K562 (cell line): ENCODE measurements around the gene FITM1. TPM values are rescaled to one million over a fixed set of nuclear protein-coding genes. Genes with fewer than 3 reads are reported as not detected.
A peak's percentile ranks its signal among the peaks of the same experiment; 100 is the strongest.

Experiments
- BRF1 ChIP-seq: IDR thresholded peaks from 3 replicates; pipeline ENCODE4 v1.6.1; 2011; ENCODE audit warnings: borderline replicate concordance, mild to moderate bottlenecking; ENCODE audit not compliant: insufficient read length; ENCODE audit errors: extremely low read depth
- CBX8 ChIP-seq: fragments of 200-600 bp; sonication (generic); IDR thresholded peaks from 2 replicates; pipeline ENCODE4 v1.6.1; 2012; ENCODE audit warnings: borderline replicate concordance, mixed run types, low read depth, mild to moderate bottlenecking, moderate library complexity, mixed read lengths, low read length, control low read depth, inconsistent platforms; ENCODE audit not compliant: poor library complexity, severe bottlenecking; ENCODE audit errors: extremely low read depth
- CHD4 ChIP-seq: fragments of 200-600 bp; sonication (generic); IDR thresholded peaks from 3 replicates; pipeline ENCODE4 v1.6.1; 2012; ENCODE audit warnings: low read depth, mild to moderate bottlenecking, mixed read lengths, low read length, inconsistent platforms; ENCODE audit not compliant: insufficient read depth, insufficient replicate concordance, poor library complexity, severe bottlenecking
- CTCFL ChIP-seq: IDR thresholded peaks from 2 replicates; pipeline ENCODE4 v1.6.1; 2011; ENCODE audit warnings: borderline replicate concordance, low read depth, mild to moderate bottlenecking, moderate library complexity, low read length; ENCODE audit not compliant: insufficient read depth, poor library complexity, severe bottlenecking
- ESRRA ChIP-seq: fragments of 450-650 bp; IDR thresholded peaks from 2 replicates; pipeline ENCODE4 v1.6.1; 2014; ENCODE audit warnings: low read depth, mild to moderate bottlenecking, moderate library complexity, borderline replicate concordance
- GABPA ChIP-seq: fragments of 200-800 bp; sonication (Bioruptor generic); conservative IDR thresholded peaks from 2 replicates; pipeline ENCODE4 v1.6.1; 2016; ENCODE audit warnings: low read depth, missing genetic modification characterization, missing compliant biosample characterization
- HNRNPLL ChIP-seq: fragments of 200-400 bp; formaldehyde crosslinking; IDR thresholded peaks from 2 replicates; pipeline ENCODE4 v1.6.1; 2017; ENCODE audit warnings: low read length, low read depth, mild to moderate bottlenecking; ENCODE audit not compliant: poor library complexity, severe bottlenecking
- HOXB6 ChIP-seq: fragments of 250-450 bp; sonication (Bioruptor Pico); IDR thresholded peaks from 2 replicates; pipeline ENCODE4 v1.5.1; 2022; ENCODE audit warnings: mild to moderate bottlenecking, borderline replicate concordance
- JUND ChIP-seq, 2 experiments: IDR thresholded peaks; 2 replicates in 1 of 2; 3 replicates in 1 of 2; pipeline ENCODE4 v1.6.1; 2011; ENCODE audit warnings: borderline replicate concordance in 2 of 2, low read depth in 2 of 2, low read length in 2 of 2, improper control_type of control experiment in 1 of 2, missing biosample characterization in 1 of 2, missing genetic modification characterization in 1 of 2, missing genetic modification reagents in 1 of 2
- KLF6 ChIP-seq: fragments of 250-450 bp; sonication (Bioruptor Pico); IDR thresholded peaks from 2 replicates; pipeline ENCODE4 v1.4.0; 2020; ENCODE audit warnings: mild to moderate bottlenecking, moderate library complexity, borderline replicate concordance
- MYBL2 ChIP-seq, 2 experiments: fragments of 450-650 bp in 1 of 2; sonication (generic) in 1 of 2; formaldehyde crosslinking in 1 of 2; IDR thresholded peaks; 2 replicates each; pipeline versions ENCODE4 v1.6.1 to v1.8.1; 2017 to 2022; ENCODE audit warnings: borderline replicate concordance in 1 of 2, inconsistent platforms in 1 of 2, low read depth in 1 of 2, mild to moderate bottlenecking in 1 of 2, missing genetic modification reagents in 1 of 2, moderate library complexity in 1 of 2
- NONO ChIP-seq, 2 experiments: fragments of 200-400 bp in 1 of 2; fragments of 450-650 bp in 1 of 2; formaldehyde crosslinking in 1 of 2; IDR thresholded peaks; 2 replicates each; pipeline ENCODE4 v1.6.1; 2017; ENCODE audit warnings: low read depth in 2 of 2, mild to moderate bottlenecking in 2 of 2, moderate library complexity in 2 of 2, low read length in 1 of 2
- RCOR1 ChIP-seq, 2 experiments: IDR thresholded peaks; 2 replicates each; pipeline ENCODE4 v1.6.1; 2012; ENCODE audit warnings: low read depth in 2 of 2, low read length in 2 of 2, borderline replicate concordance in 1 of 2, improper control_type of control experiment in 1 of 2
- SRSF3 ChIP-seq: fragments of 200-400 bp; formaldehyde crosslinking; IDR thresholded peaks from 2 replicates; pipeline ENCODE4 v1.6.1; 2016; ENCODE audit warnings: mild to moderate bottlenecking, low read length, moderate library complexity; ENCODE audit not compliant: insufficient read depth
- SUPT5H ChIP-seq: fragments of 450-650 bp; IDR thresholded peaks from 2 replicates; pipeline ENCODE4 v1.6.1; 2016
- TCF15 ChIP-seq: fragments of 250-450 bp; sonication (Bioruptor Pico); IDR thresholded peaks from 2 replicates; pipeline ENCODE4 v1.8.0; 2022; ENCODE audit warnings: moderate library complexity, mild to moderate bottlenecking, inconsistent platforms
- TEAD4 ChIP-seq, 2 experiments: sonication (generic) in 1 of 2; formaldehyde crosslinking in 1 of 2; IDR thresholded peaks; 2 replicates each; pipeline versions ENCODE4 v1.6.1 to v1.8.0; 2012 to 2022; ENCODE audit warnings: borderline replicate concordance in 1 of 2, inconsistent platforms in 1 of 2, low read length in 1 of 2, mild to moderate bottlenecking in 1 of 2, missing genetic modification reagents in 1 of 2
- TGIF2 ChIP-seq: sonication (generic); formaldehyde crosslinking; IDR thresholded peaks from 2 replicates; pipeline ENCODE4 v1.8.1; 2022; ENCODE audit warnings: mild to moderate bottlenecking, missing genetic modification reagents, moderate library complexity
- ZC3H11A ChIP-seq: IDR thresholded peaks from 2 replicates; pipeline ENCODE4 v1.6.1; 2012; ENCODE audit warnings: low read depth, low read length, improper control_type of control experiment
- ZFP1 ChIP-seq: fragments of 450-650 bp; formaldehyde crosslinking; IDR thresholded peaks from 2 replicates; pipeline ENCODE4 v1.4.0; 2020; ENCODE audit warnings: mild to moderate bottlenecking, mixed read lengths
- ZNF12 ChIP-seq: sonication (generic); formaldehyde crosslinking; IDR thresholded peaks from 2 replicates; pipeline ENCODE4 v1.4.0; 2020; ENCODE audit warnings: mild to moderate bottlenecking, missing genetic modification reagents
- ZNF561 ChIP-seq: fragments of 450-650 bp; formaldehyde crosslinking; conservative IDR thresholded peaks from 2 replicates; pipeline ENCODE4 v1.4.0; 2020; ENCODE audit warnings: mild to moderate bottlenecking, moderate library complexity
- polyA plus RNA-seq, 8 experiments: library from polyadenylated mRNA; depleted of rRNA in 4 of 8; stranded (reverse) in 5 of 8; unstranded in 3 of 8; fragments of >200 nt; fragmentation: Nextera tagmentation in 2 of 8; fragmentation: Illumina TruSeq in 1 of 8; extraction: Ambion mirVana in 2 of 8; extraction: Trizol in 1 of 8; gene quantifications; 2 replicates each; pipeline versions ENCODE4 v1.2.1 to v1.2.3, GENCODE V29; 2011 to 2014; ENCODE audit warnings: inconsistent platforms in 1 of 8, missing spikeins in 1 of 8
- total RNA-seq, 7 experiments: library from RNA; depleted of rRNA in 6 of 7; stranded (reverse); fragments of >200 nt in 6 of 7; fragmentation: Illumina TruSeq in 2 of 7; extraction: Trizol in 2 of 7; gene quantifications; 2 replicates each; pipeline versions ENCODE4 v1.2.1 to v1.2.3, GENCODE V29; 2011 to 2021; ENCODE audit warnings: low replicate concordance in 1 of 7

FITM1 gene
- total and polyA plus RNA-seq, 9 of the 15 experiments (the other 6 are each of a cell fraction or from before 2014, with no cell fraction given), result 0.09 to 0.20 TPM; not detected in 7

- TF ChIP-seq JUND (IDR thresholded peaks at IDR 0.05; ENCODE audit: borderline replicate concordance, low read depth, low read length) (0 out of 2 replicates have a peak, but pooled peaks have one; percentile 1), JUND (tag; IDR thresholded peaks at IDR 0.05; ENCODE audit: borderline replicate concordance, low read depth, low read length) (no peak), KLF6 (CRISPR knock-in tag) (0 out of 2 replicates have a peak, but pooled peaks have one; percentile 13), CBX8 (no peak), ZC3H11A (no peak), SRSF3 (no peak), ZNF561 (CRISPR knock-in tag) (0 out of 2 replicates have a peak, but pooled peaks have one; percentile 52), HOXB6 (CRISPR knock-in tag) (no peak), CTCFL (no peak), ZNF12 (CRISPR knock-in tag) (no peak), RCOR1 (IDR thresholded peaks at IDR 0.05; ENCODE audit: borderline replicate concordance in 1 of 2, low read depth in 2 of 2, low read length in 2 of 2) (no peak), TCF15 (CRISPR knock-in tag) (no peak), TEAD4 (IDR thresholded peaks at IDR 0.05; ENCODE audit: low read length) (0 out of 2 replicates have a peak, but pooled peaks have one; percentile 0), TEAD4 (CRISPR knock-in tag; IDR thresholded peaks at IDR 0.05; ENCODE audit: borderline replicate concordance) (no peak), NONO (IDR thresholded peaks at IDR 0.05; ENCODE audit: low read depth in 2 of 2, low read length in 1 of 2) (no peak), MYBL2 (IDR thresholded peaks at IDR 0.05; ENCODE audit: low read depth) (no peak), MYBL2 (CRISPR knock-in tag; IDR thresholded peaks at IDR 0.05; ENCODE audit: borderline replicate concordance) (no peak), SUPT5H (peak; percentile 78), CHD4 (no peak), TGIF2 (CRISPR knock-in tag) (no peak), ZFP1 (CRISPR knock-in tag) (peak; percentile 86), BRF1 (no peak), ESRRA (peak; percentile 70), GABPA (tag) (peak; percentile 91), HNRNPLL (no peak)
These were observed 16.5 kb upstream of the FITM1 start (continued) for GRCh38 chr14:24113801-24114531.
